Colonic mucosa (tissue), 4 donors: ENCODE measurements around the gene STAT5B. TPM values are rescaled to one million over a fixed set of nuclear protein-coding genes. Genes with fewer than 3 reads are reported as not detected.
"Not testable (repeated sequence)": the region's sequence is repeated elsewhere in the genome, so short reads cannot be mapped to it uniquely, and the experiment has no call there.

ENCODE experiments used
- DNase-seq: peaks from one replicate; pipeline ENCODE4 v3.0.0-alpha.2; 2020
- H3K27ac ChIP-seq: fragments of 200-600 bp; one replicate; pipeline ENCODE4 v1.8.0; 2021
- H3K27me3 ChIP-seq: fragments of 200-600 bp; one replicate; pipeline ENCODE4 v1.8.0; 2021
- H3K36me3 ChIP-seq: fragments of 200-600 bp; one replicate; pipeline ENCODE4 v1.8.0; 2021
- H3K4me1 ChIP-seq: fragments of 200-600 bp; one replicate; pipeline ENCODE4 v1.8.0; 2021; ENCODE audit warnings: mild to moderate bottlenecking
- H3K4me3 ChIP-seq: fragments of 200-600 bp; one replicate; pipeline ENCODE4 v1.8.0; 2021
- H3K9ac ChIP-seq, 2 donors: one replicate each; pipeline ENCODE4 v1.7.0; 2013; ENCODE audit warnings: control low read depth in 2 of 2, low read depth in 2 of 2, low read length in 2 of 2
- H3K9me3 ChIP-seq: fragments of 200-600 bp; one replicate; pipeline ENCODE4 v1.8.0; 2021
- CTCF ChIP-seq: fragments of 200-600 bp; IDR thresholded peaks from one replicate; pipeline ENCODE4 v1.8.0; 2022; ENCODE audit warnings: antibody characterized with exemption, mild to moderate bottlenecking
- intact Hi-C: fragments of 100-400 bp; cut with DNase I; formaldehyde crosslinking; loops from one replicate; pipeline ENCODE4 v1.14.1; 2022
- total RNA-seq, 2 donors: library from RNA; stranded (reverse); fragmentation: NEBNext Ultra II Directional in 1 of 2; extraction: Animal tissue kit (Norgen Biotek cat#: 25700) in 1 of 2; gene quantifications; one replicate each; pipeline ENCODE4 v1.2.1, GENCODE V29; 2021
- donor health status: healthy.
- donor health status: DM: no; HTN: no; CAD: no.
- donor health status: DM: no; HTN: no; CAD: no.

Gene STAT5B
- total RNA-seq, 2 donors from 2014 or later, result 29.3 to 38.4 TPM

DNA sequence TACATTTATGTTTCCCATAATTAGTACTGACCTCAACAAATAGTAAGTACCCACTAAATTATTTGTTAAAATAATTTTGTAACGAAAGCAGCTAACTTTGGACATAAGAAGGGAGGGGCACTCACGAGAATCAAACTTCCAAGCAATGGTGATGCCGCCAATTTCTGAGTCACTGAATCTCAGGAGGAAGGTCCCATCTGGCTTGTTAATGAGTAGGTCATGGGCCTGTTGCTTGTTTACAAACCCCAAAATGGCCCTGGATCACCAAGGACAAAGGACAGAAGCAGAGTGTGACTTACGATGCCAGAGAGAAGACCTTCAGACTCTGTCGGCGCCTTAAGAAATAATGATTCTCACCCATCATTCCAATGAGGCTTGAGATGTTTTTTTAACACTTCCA, 66.1 kb downstream of the STAT5B start:
- H3K27ac ChIP-seq, result no peak overlapping the region
- no peak for TF ChIP-seq CTCF
- H3K36me3 ChIP-seq, result peaks cover 16% of the 10 kb centered on the region
- H3K9me3 ChIP-seq, result no peaks in the 10 kb centered on the region
- H3K4me3 ChIP-seq, result no peak overlapping the region
- intact Hi-C loops, result no loop called here
- no peak overlapping the region for H3K9ac ChIP-seq
- no peak for DNase-seq
- H3K27me3 ChIP-seq, result no peaks in the 10 kb centered on the region
- no peaks in the 10 kb centered on the region for H3K4me1 ChIP-seq

DNA sequence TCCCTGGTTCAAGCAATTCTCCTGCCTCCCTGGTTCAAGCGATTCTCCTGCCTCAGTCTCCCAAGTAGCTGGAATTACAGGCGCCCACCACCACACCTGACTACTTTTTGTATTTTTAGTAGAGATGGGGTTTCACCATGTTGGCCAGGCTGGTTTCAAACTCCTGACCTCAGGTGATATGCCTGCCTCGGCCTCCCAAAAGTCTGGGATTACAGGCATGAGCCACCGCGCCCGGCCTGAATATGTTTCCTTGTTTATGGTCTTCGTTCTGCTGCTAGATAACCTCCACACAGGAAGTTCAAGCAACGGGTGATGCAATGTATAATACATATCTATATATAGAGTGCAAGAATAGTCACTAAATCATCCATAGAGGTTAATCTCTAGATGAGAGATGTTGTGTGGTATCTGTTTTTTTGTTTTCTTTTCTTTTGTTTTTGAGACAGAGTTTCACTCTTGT, 70.0 kb downstream of the STAT5B start:
- H3K4me3 ChIP-seq, H3K27ac ChIP-seq, H3K27me3 ChIP-seq, DNase-seq, H3K9ac ChIP-seq, H3K9me3 ChIP-seq, H3K4me1 ChIP-seq, intact Hi-C loops: not testable (repeated sequence)
- peaks cover 17% of the 10 kb centered on the region for H3K36me3 ChIP-seq

GRCh38 chr17:42203354-42203753, 72.8 kb downstream of the STAT5B start:
- Histone ChIP-seq H3K27ac (no peak overlapping the region), H3K36me3 (peaks cover 10% of the 10 kb centered on the region), H3K4me3 (no peak overlapping the region), H3K4me1 (no peaks in the 10 kb centered on the region), H3K27me3 (no peaks in the 10 kb centered on the region), H3K9me3 (no peaks in the 10 kb centered on the region), H3K9ac (no peak overlapping the region)
- no peak for DNase-seq
- TF ChIP-seq CTCF, result no peak
- intact Hi-C loops, result no loop called here

DNA sequence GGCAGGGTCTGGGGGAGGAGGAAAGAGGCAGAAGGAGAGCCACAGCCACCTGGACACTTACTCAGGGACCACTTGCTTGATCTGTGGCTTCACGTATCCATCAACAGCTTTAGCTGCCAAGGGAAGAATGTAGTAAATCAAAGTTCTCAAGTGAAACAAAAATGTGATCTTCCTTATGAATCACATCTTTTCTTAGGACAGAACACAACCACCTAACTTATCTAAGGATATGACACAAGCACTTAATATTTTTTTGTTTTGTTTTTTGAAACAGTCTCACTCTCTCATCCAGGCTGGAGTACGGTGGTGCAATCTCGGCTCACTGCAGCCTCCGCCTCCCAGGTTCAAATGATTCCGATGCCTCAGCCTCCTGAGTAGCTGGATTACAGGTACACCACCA, 73.5 kb downstream of the STAT5B start:
- H3K9ac ChIP-seq, result no peak overlapping the region
- intact Hi-C loops, result no loop called here
- H3K27me3 ChIP-seq, result no peaks in the 10 kb centered on the region
- H3K9me3 ChIP-seq, result no peaks in the 10 kb centered on the region
- no peak for DNase-seq
- no peak for TF ChIP-seq CTCF
- no peak overlapping the region for H3K27ac ChIP-seq
- H3K4me1 ChIP-seq, result no peaks in the 10 kb centered on the region
- no peak overlapping the region for H3K4me3 ChIP-seq
- H3K36me3 ChIP-seq, result peaks cover 10% of the 10 kb centered on the region

GRCh38 chr17:42202159-42202558, 74.0 kb downstream of the STAT5B start:
- Histone ChIP-seq H3K27me3 (no peaks in the 10 kb centered on the region), H3K4me3 (no peak overlapping the region), H3K36me3 (peaks cover 10% of the 10 kb centered on the region), H3K9ac (no peak overlapping the region), H3K9me3 (no peaks in the 10 kb centered on the region), H3K4me1 (no peaks in the 10 kb centered on the region), H3K27ac (no peak overlapping the region)
- intact Hi-C loops, result no loop called here
- no peak for TF ChIP-seq CTCF
- no peak for DNase-seq

- Histone ChIP-seq H3K9me3 (no peaks in the 10 kb centered on the region), H3K27ac (no peak overlapping the region), H3K27me3 (no peaks in the 10 kb centered on the region), H3K4me3 (no peak overlapping the region), H3K9ac (no peak overlapping the region), H3K36me3 (peaks cover 10% of the 10 kb centered on the region), H3K4me1 (no peaks in the 10 kb centered on the region)
- intact Hi-C loops, result no loop called here
- no peak for TF ChIP-seq CTCF
- DNase-seq, result no peak
Observed at GRCh38 chr17:42201458-42201772, 74.8 kb downstream of the STAT5B start.
